Activated naive CD4-positive, alpha-beta T cell treated with anti-CD3 and anti-CD28 coated beads for 36 hours (primary cell): ENCODE measurements around the gene KDM2A. TPM values are rescaled to one million over a fixed set of nuclear protein-coding genes. Genes with fewer than 3 reads are reported as not detected.

Source experiments
- CTCF ChIA-PET: fragments of 350-600 bp; sonication (Branson Sonifier 250); formaldehyde crosslinking; loops from one replicate; lab custom pipeline; 2021; ENCODE audit warnings: antibody characterized with exemption; lab: Charles Lee
- DNase-seq: peaks from one replicate; pipeline ENCODE4 v3.0.0-alpha.2; 2020
- H3K27ac Mint-ChIP-seq: one replicate; pipeline ENCODE4 v1.8.0; 2021; ENCODE audit warnings: mild to moderate bottlenecking, mixed read lengths
- H3K27me3 Mint-ChIP-seq: one replicate; pipeline ENCODE4 v1.8.0; 2021; ENCODE audit warnings: low read depth, mixed read lengths
- H3K36me3 Mint-ChIP-seq: one replicate; pipeline ENCODE4 v1.8.0; 2021; ENCODE audit warnings: low read depth, mixed read lengths
- H3K4me1 Mint-ChIP-seq: one replicate; pipeline ENCODE4 v1.8.0; 2021; ENCODE audit warnings: low read depth, mixed read lengths
- H3K4me3 Mint-ChIP-seq: one replicate; pipeline ENCODE4 v1.8.0; 2021; ENCODE audit warnings: mild to moderate bottlenecking, moderate library complexity, mixed read lengths
- H3K9me3 Mint-ChIP-seq: one replicate; pipeline ENCODE4 v1.8.0; 2021; ENCODE audit warnings: mixed read lengths
- intact Hi-C: fragments of 100-400 bp; cut with micrococcal nuclease; formaldehyde crosslinking; loops from one replicate; pipeline ENCODE4 v1.15.1; 2023
- total RNA-seq, 2 experiments: library from RNA; stranded (reverse); gene quantifications; one replicate each; pipeline ENCODE4 v1.2.3, GENCODE V29; 2021

The KDM2A gene
- total RNA-seq, 2 experiments from 2014 or later: 57.7 to 58.8 TPM

DNA sequence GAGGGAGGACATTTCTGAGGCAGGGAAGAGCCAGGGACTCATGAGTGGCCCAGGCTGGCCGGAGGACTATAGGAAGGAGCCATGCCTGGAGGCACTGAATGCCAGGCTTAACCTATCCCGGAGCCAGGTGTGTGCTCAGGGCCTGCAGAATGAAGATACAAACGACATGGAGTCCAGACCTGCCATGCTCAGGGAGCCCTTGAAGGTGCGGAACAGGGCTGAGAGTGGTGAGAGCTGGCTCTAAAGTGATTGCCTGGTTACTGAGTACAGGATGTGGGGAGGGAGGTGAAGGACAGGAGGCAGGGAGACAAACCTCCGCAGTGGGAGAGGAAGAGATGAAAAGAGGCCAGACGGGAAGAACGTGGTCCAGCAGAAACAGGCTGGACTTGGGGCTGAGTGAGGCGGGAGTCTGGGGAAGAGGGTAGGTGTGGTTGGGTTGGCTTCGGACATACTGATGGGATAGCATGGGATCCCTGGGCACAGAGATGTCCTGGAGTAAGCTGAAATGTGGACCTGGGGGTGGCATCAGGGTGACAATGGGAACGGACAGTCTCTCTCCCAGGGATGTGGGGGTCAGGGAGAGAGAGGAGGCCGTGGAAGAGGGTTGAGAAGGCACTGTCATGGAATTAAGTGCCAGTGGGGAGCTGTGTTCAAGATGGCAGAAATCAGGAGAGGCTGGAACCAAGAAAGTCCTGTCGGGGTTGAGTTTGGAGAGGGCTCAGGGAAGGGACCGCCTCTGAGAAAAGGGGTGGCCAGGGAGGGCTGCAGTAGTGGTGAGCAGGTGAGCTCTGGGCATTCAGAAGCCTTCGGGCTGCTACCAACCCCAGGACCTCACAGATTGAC, 168.5 kb downstream of the KDM2A start:
- H3K27me3 Mint-ChIP-seq: no peaks in the 10 kb centered on the region
- CTCF ChIA-PET: interaction anchor here (1.5 to 3.4 kb wide), 4 partner anchors 10 to 25 kb away, joined by 4 to 25 read pairs (median 11); no protein-coding TSS in a partner anchor
- intact Hi-C loops: loop anchor here (1.0 to 5.0 kb wide), 5 partner anchors 10 to 195 kb away; partner anchors contain the start of gene AIP
- H3K36me3 Mint-ChIP-seq: peaks cover 40% of the 10 kb centered on the region
- no peaks in the 10 kb centered on the region for H3K9me3 Mint-ChIP-seq
- DNase-seq: peak; percentile 65
- peak overlapping the region; percentile 71 for H3K4me3 Mint-ChIP-seq
- H3K27ac Mint-ChIP-seq: peak overlapping the region; percentile 96
- peaks cover 40% of the 10 kb centered on the region for H3K4me1 Mint-ChIP-seq

DNA sequence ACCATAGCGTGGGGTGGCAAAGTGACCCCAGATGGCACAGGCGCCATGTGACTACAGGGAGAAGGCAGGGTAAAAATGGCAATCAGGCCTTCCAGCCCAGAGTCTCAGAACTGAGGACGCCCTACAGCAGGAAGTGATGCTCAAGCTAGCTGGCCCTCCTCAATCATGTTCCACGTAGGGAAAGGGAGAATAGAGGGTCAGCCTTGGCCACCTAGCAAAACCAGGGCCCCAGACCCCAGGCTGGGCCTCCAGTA, 169.1 kb downstream of the KDM2A start:
- peaks cover 45% of the 10 kb centered on the region for H3K4me1 Mint-ChIP-seq
- no peaks in the 10 kb centered on the region for H3K9me3 Mint-ChIP-seq
- H3K27me3 Mint-ChIP-seq: no peaks in the 10 kb centered on the region
- CTCF ChIA-PET: interaction anchor here (1.4 to 3.4 kb wide), 5 partner anchors 10 to 29 kb away, joined by 4 to 25 read pairs (median 9); no protein-coding TSS in a partner anchor
- intact Hi-C loops: loop anchor here (1.0 to 5.0 kb wide), 5 partner anchors 11 to 194 kb away; partner anchors contain the start of gene AIP
- peaks cover 44% of the 10 kb centered on the region for H3K36me3 Mint-ChIP-seq
- no peak for DNase-seq
- peak overlapping the region; percentile 71 for H3K4me3 Mint-ChIP-seq
- H3K27ac Mint-ChIP-seq: peak overlapping the region; percentile 96

DNA sequence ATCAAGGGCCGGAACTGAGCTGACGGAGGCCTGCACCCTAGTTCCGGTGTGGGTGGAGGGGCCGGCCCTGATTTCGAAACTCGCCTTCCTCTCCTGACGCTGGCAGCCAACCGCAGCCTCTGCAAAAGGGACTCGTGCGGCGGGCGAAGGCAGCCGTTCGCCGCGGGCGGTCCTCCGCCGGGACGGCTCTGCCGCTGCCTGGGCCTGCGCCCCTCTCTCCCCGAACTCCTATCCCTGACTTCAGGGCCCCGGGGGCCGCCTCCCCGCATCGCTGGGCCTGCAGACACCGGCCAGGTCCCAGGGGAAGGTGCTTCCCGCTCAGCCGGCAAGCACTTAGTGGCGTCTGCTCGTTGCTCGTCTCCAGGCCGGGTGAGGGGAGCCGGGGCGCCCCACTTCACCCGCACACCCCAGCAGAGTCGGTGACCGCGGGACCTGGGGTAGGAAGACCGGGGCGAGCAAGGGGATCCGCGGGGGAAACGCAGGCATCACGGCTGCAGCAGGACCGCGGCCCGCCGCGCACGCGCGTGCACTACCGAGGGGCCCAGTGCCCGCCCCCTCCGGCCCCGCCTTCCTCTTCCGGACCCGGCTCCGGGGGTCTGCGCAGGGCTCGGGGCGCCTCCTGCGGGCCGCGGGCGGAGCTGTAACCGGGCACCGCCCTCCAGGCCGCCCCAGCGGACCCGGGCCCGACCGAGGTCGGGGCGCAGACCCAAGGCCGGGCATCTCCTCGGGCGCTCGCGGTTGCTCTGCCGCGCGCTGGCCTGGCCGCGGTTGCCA, 169.6 kb downstream of the KDM2A start:
- CTCF ChIA-PET: interaction anchor here (1.4 to 3.4 kb wide), 5 partner anchors 11 to 28 kb away, joined by 4 to 25 read pairs (median 9); no protein-coding TSS in a partner anchor
- Mint-ChIP-seq H3K27ac (peak overlapping the region; percentile 96), H3K4me1 (peaks cover 47% of the 10 kb centered on the region), H3K4me3 (peak overlapping the region; percentile 71), H3K9me3 (no peaks in the 10 kb centered on the region), H3K27me3 (no peaks in the 10 kb centered on the region), H3K36me3 (peaks cover 44% of the 10 kb centered on the region)
- intact Hi-C loops: loop anchor here (1.0 to 5.0 kb wide), 5 partner anchors 11 to 194 kb away; partner anchors contain the start of gene AIP
- DNase-seq: peak; percentile 95

DNA sequence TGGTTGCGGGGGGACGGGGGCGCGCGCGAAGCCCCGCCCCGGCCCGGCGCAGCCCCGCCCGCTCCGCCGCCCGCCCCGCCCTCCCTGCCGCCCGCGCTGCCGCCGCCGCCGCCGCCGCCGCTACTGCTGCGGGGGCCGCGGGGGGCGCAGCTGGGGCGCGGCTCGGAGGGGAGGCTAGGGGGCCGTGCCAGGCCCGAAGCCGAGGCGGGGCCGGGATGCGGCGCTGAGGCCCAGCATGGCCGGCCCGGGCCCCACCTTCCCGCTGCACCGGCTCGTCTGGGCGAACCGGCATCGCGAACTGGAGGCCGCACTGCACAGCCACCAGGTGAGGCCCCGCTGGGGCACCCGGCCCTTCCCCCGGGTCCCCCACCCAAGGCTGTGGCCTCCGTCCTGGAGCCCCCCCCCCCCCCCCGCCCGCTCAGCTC, 170.2 kb downstream of the KDM2A start, which contains the start of gene ANKRD13D:
Gene ANKRD13D (plus strand): TSS at position 78 of the 425 bp plus-strand sequence. CDS start 158 bp downstream, at position 236.
- no peaks in the 10 kb centered on the region for H3K27me3 Mint-ChIP-seq
- H3K36me3 Mint-ChIP-seq: peaks cover 42% of the 10 kb centered on the region
- CTCF ChIA-PET: interaction anchor here (1.4 to 3.4 kb wide), 2 partner anchors 18 to 28 kb away, joined by 4 to 25 read pairs; no protein-coding TSS in a partner anchor
- intact Hi-C loops: loop anchor here (5.0 kb wide), 1 partner anchor 193 kb away; the partner anchor contains the start of gene AIP
- H3K27ac Mint-ChIP-seq: peak within 1 kb of the TSS; percentile 96
- H3K4me3 Mint-ChIP-seq: peak within 1 kb of the TSS; percentile 92
- peaks cover 52% of the 10 kb centered on the region for H3K4me1 Mint-ChIP-seq
- DNase-seq: peak; percentile 33
- no peaks in the 10 kb centered on the region for H3K9me3 Mint-ChIP-seq

DNA sequence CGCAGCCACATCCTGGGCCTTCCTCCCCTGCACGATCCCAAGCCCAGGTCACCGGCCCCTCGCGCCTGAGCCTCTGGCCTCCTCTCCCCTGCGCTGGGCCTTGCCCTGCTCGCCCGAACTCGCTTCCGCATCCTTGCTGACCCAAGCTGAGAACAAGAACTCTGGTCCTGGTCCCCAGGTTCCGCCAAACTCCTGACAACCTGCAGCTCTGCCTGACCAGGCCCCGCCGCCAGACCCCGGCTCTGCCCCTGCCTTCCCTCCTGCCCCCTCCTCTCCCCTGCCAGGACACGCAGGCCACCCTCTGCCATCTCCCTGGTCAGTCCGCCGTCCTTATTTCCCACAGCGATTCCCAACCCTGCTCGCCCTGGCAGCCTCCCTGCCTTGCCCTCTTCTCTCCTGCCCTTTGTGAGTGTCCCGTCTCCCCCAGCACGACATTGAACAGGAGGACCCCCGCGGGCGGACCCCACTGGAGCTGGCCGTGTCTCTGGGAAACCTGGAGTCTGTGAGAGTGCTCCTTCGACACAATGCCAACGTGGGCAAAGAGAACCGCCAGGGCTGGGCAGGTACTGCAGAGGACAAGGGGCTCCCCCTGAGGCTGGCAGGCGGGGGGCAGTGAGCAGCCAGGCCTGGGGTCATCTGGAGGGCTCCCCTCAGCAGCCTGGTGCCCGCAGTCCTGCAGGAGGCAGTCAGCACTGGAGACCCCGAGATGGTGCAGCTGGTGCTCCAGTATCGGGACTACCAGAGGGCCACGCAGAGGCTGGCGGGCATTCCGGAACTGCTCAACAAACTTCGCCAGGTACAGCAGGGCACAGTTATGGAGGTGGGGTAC, 170.8 kb downstream of the KDM2A start:
- peak; percentile 28 for DNase-seq
- H3K4me1 Mint-ChIP-seq: peaks cover 52% of the 10 kb centered on the region
- H3K27me3 Mint-ChIP-seq: no peaks in the 10 kb centered on the region
- intact Hi-C loops: loop anchor here (5.0 kb wide), 1 partner anchor 192 kb away; the partner anchor contains the start of gene AIP
- no peaks in the 10 kb centered on the region for H3K9me3 Mint-ChIP-seq
- H3K4me3 Mint-ChIP-seq: peak overlapping the region; percentile 92
- peaks cover 42% of the 10 kb centered on the region for H3K36me3 Mint-ChIP-seq
- peak overlapping the region; percentile 86 for H3K27ac Mint-ChIP-seq
- CTCF ChIA-PET: interaction anchor here (1.4 to 3.4 kb wide), 2 partner anchors 19 to 27 kb away, joined by 4 to 25 read pairs; no protein-coding TSS in a partner anchor

DNA sequence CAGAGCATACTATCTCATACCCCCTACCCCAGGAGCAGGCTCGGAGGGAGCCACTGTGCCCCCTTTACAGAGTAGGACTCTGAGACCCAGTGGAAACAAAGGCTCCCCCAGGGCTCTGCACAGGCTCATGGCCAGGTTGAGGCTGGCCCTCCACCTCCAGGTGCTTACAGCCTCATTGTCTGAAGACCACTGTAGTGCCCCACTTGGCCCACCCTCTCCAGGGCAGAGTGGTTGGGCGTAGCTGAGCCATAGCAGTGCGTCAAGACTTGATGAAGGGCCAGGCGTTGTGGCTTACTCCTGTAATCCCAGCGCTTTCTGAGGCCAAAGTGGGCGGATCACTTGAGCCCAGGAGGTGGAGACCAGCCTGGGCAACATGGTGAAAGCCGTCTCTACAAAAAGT, 171.7 kb downstream of the KDM2A start:
- CTCF ChIA-PET: interaction anchor here (0.7 to 3.4 kb wide), 4 partner anchors 10 to 94 kb away, joined by 3 to 25 read pairs (median 6); no protein-coding TSS in a partner anchor
- intact Hi-C loops: no loop called here
- Mint-ChIP-seq H3K9me3 (peaks cover 1% of the 10 kb centered on the region), H3K27ac (no peak overlapping the region), H3K27me3 (no peaks in the 10 kb centered on the region), H3K4me1 (peaks cover 48% of the 10 kb centered on the region), H3K4me3 (peak overlapping the region; percentile 41), H3K36me3 (peaks cover 50% of the 10 kb centered on the region)
- DNase-seq: no peak

DNA sequence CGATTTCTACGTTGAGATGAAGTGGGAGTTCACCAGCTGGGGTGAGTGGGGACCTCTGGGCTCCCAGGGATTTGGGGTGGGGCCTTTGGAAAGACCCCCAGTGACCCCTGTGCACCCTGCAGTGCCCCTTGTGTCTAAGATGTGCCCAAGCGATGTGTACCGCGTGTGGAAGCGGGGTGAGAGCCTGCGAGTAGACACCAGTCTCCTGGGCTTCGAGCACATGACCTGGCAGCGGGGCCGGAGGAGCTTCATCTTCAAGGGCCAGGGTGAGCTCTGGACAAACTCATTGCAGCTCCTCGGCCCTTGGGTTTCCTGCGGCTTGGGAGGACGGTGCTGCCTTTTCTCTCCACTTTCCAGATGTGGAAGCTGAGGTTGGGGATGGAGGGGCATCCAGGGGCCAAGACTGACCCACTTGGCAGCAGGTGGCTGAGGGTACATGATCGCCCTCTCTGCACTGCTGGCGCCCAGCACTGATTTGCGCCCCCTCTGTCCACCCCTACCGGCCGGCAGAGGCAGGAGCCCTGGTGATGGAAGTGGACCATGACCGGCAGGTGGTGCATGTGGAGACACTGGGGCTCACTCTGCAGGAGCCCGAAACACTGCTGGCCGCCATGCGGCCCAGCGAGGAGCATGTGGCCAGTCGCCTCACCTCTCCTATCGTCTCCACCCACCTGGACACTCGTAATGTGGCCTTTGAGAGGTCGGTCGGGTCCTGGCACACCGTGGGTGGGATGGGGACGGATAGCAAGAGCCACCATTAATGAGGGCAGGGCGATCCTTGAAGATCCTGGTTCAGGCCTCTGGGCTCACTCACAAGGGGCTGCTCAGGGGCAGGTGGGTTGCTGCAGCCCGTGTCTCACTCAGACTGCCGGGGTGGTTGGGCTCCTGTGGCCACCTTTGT, 172.7 kb downstream of the KDM2A start:
- Mint-ChIP-seq H3K4me1 (peaks cover 43% of the 10 kb centered on the region), H3K4me3 (no peak overlapping the region), H3K27ac (no peak overlapping the region), H3K27me3 (no peaks in the 10 kb centered on the region), H3K36me3 (peaks cover 55% of the 10 kb centered on the region), H3K9me3 (peaks cover 8% of the 10 kb centered on the region)
- CTCF ChIA-PET: interaction anchor here (0.6 to 1.7 kb wide), 5 partner anchors 9 to 390 kb away, joined by 3 to 10 read pairs (median 3); no protein-coding TSS in a partner anchor
- intact Hi-C loops: no loop called here
- no peak for DNase-seq

DNA sequence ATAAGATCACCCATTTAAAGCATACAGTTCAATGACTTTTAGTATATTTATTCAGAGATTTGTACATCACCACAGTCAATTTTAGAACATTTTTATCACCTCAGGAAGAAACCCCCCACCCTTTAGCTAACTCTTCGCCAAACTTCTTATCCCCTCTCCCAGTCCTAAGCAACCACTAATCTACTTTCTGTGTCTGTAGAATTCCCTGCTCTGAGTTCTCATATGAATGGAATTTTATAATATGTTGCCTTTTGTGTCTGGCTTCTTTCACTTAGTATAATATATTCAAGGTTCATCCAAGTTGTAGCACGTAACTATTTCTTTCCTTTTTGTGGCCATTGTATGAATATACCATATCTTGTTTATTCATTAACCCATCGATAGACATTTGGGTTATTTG, 173.6 kb downstream of the KDM2A start:
- DNase-seq: no peak
- H3K4me1 Mint-ChIP-seq: peaks cover 33% of the 10 kb centered on the region
- H3K36me3 Mint-ChIP-seq: peaks cover 51% of the 10 kb centered on the region
- H3K9me3 Mint-ChIP-seq: peaks cover 8% of the 10 kb centered on the region
- H3K4me3 Mint-ChIP-seq: peak overlapping the region; percentile 14
- CTCF ChIA-PET: interaction anchor here (0.6 kb wide), 1 partner anchor 25 kb away, joined by 3 read pairs; no protein-coding TSS in a partner anchor
- intact Hi-C loops: no loop called here
- H3K27ac Mint-ChIP-seq: peak overlapping the region; percentile 73
- H3K27me3 Mint-ChIP-seq: no peaks in the 10 kb centered on the region

DNA sequence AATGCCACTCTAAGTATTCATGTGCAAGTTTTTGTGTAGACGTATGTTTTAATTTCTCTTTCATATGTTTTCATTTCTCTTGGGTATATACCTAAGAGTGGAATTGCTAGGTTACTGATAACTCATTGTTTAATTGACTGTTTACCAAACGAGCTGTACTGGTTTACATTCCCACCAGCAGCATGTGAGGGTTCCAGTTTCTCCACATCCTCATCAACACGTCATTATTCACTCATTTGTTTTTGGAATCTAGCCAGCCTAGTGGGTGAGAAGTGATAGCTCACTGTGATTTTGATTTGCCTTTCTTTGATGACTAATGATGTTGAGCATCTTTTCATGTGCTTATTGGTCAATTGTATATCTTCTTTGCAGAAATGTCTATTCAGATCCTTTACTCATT, 174.0 kb downstream of the KDM2A start:
- intact Hi-C loops: no loop called here
- H3K27me3 Mint-ChIP-seq: no peaks in the 10 kb centered on the region
- H3K4me3 Mint-ChIP-seq: peak overlapping the region; percentile 14
- peaks cover 50% of the 10 kb centered on the region for H3K36me3 Mint-ChIP-seq
- peak overlapping the region; percentile 73 for H3K27ac Mint-ChIP-seq
- H3K4me1 Mint-ChIP-seq: peaks cover 29% of the 10 kb centered on the region
- peaks cover 8% of the 10 kb centered on the region for H3K9me3 Mint-ChIP-seq
- CTCF ChIA-PET: interaction anchor here (0.6 to 0.7 kb wide), 3 partner anchors 24 to 212 kb away, joined by 3 read pairs; no protein-coding TSS in a partner anchor
- DNase-seq: peak; percentile 33

DNA sequence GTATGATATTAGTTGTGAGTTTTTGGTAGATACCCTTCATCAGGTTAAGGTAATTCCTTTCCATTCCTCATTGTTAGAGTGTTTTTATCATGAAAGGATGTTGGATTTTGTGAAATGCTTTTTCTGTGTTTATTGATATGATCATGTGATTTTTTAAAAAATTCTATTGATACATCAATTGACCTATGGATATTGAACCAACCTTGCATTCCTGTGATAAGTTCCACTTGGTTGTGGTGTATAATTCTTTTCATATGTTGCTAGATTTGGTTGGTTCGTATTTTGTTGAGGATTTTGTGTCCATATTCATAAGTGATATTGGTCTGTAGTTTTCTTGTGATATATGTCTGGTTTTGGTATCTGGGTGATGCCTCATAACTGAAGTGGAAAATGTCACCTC, 176.8 kb downstream of the KDM2A start:
- no peaks in the 10 kb centered on the region for H3K27me3 Mint-ChIP-seq
- CTCF ChIA-PET: interaction anchor here (0.6 to 1.7 kb wide), 2 partner anchors 21 to 129 kb away, joined by 4 to 6 read pairs; no protein-coding TSS in a partner anchor
- peaks cover 50% of the 10 kb centered on the region for H3K36me3 Mint-ChIP-seq
- DNase-seq: no peak
- peaks cover 8% of the 10 kb centered on the region for H3K9me3 Mint-ChIP-seq
- H3K4me1 Mint-ChIP-seq: peaks cover 27% of the 10 kb centered on the region
- intact Hi-C loops: no loop called here
- no peak overlapping the region for H3K27ac Mint-ChIP-seq
- H3K4me3 Mint-ChIP-seq: no peak overlapping the region
